ENCODE results near the gene CFAP221.

DNA sequence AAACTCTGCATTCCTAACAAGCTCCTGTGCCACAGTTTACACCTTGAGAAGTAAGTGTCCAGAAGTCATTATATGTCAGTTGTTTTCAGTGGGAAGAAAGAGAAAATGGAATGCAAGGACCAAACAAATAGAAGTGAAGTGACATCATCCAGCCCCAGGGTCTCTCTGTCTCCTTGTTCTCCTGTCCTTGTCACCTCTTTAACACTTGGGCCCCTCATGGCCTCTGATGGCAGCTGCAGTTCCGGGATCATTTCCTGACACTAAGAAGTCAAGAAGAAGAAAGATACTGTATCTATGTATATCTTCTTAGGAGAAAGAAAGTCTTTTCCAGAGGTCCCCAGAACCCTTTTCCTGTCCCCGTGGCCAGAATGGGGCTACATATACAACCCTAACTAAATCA, 2.8 kb upstream of the CFAP221 start:
- TF ChIP-seq, protein P1, sequence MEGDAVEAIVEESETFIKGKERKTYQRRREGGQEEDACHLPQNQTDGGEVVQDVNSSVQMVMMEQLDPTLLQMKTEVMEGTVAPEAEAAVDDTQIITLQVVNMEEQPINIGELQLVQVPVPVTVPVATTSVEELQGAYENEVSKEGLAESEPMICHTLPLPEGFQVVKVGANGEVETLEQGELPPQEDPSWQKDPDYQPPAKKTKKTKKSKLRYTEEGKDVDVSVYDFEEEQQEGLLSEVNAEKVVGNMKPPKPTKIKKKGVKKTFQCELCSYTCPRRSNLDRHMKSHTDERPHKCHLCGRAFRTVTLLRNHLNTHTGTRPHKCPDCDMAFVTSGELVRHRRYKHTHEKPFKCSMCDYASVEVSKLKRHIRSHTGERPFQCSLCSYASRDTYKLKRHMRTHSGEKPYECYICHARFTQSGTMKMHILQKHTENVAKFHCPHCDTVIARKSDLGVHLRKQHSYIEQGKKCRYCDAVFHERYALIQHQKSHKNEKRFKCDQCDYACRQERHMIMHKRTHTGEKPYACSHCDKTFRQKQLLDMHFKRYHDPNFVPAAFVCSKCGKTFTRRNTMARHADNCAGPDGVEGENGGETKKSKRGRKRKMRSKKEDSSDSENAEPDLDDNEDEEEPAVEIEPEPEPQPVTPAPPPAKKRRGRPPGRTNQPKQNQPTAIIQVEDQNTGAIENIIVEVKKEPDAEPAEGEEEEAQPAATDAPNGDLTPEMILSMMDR (conservative IDR thresholded peaks at IDR 0.05) = no peak
- no peak for TF ChIP-seq ZFX (IDR thresholded peaks at IDR 0.05)

Data from C4-2B (cell line).